ENCODE measurements around the gene AGBL4.

GRCh38 chr1:48617252-48617651 is 1406.5 kb downstream of the AGBL4 start:
- TF ChIP-seq CTCF (IDR thresholded peaks at IDR 0.05): no peak
- no peak for TF ChIP-seq POLR2AphosphoS5 (IDR thresholded peaks at IDR 0.05)
